AG04450 (cell line): Measurements from ENCODE around the gene CDC27. TPM values are rescaled to one million over a fixed set of nuclear protein-coding genes. Genes with fewer than 3 reads are reported as not detected.
"Not testable (repeated sequence)": the region's sequence is repeated elsewhere in the genome, so short reads cannot be mapped to it uniquely, and the experiment has no call there.

Experiments
- CTCF ChIA-PET: fragments of 300-600, 350-600 bp; formaldehyde crosslinking; extraction: SDS; loops from one replicate; lab custom pipeline; 2022; ENCODE audit warnings: antibody characterized with exemption, inconsistent platforms; lab: Charles Lee
- POLR2A ChIA-PET: fragments of 350-600 bp; formaldehyde crosslinking; extraction: SDS; loops from one replicate; lab custom pipeline; 2021; ENCODE audit warnings: antibody characterized with exemption, inconsistent platforms; lab: Yijun Ruan, JAX
- DNase-seq: peaks from one replicate; pipeline ENCODE4 v3.0.0-alpha.2; 2011; ENCODE audit warnings: low read depth, low spot score
- H3K27ac ChIP-seq: one replicate; pipeline ENCODE4 v1.5.1; 2012; ENCODE audit warnings: low read depth, low read length, control low read depth
- H3K27me3 ChIP-seq: one replicate; pipeline ENCODE4 v1.6.0; 2012; ENCODE audit warnings: low read length; ENCODE audit not compliant: control insufficient read depth, insufficient read depth
- H3K4me3 ChIP-seq: 2 replicates; pipeline ENCODE4 v1.5.1; 2011; ENCODE audit warnings: mild to moderate bottlenecking, low read depth, low read length, control low read depth
- H3K9me3 ChIP-seq: 2 replicates; pipeline ENCODE4 v1.5.1; 2012; ENCODE audit warnings: low read length; ENCODE audit not compliant: control insufficient read depth, insufficient read depth
- polyA plus RNA-seq: library from polyadenylated mRNA; depleted of rRNA; stranded (reverse); fragments of >200 nt; gene quantifications from 2 replicates; pipeline ENCODE4 v1.2.3, GENCODE V29; 2011
- TF ChIP-seq, protein P1 (sequence below): IDR thresholded peaks from 2 replicates; pipeline ENCODE4 v1.5.1; 2011; ENCODE audit warnings: low read depth, low read length, control low read depth, inconsistent platforms

CDC27 gene
- polyA plus RNA-seq, 1 experiment = 120 TPM

DNA sequence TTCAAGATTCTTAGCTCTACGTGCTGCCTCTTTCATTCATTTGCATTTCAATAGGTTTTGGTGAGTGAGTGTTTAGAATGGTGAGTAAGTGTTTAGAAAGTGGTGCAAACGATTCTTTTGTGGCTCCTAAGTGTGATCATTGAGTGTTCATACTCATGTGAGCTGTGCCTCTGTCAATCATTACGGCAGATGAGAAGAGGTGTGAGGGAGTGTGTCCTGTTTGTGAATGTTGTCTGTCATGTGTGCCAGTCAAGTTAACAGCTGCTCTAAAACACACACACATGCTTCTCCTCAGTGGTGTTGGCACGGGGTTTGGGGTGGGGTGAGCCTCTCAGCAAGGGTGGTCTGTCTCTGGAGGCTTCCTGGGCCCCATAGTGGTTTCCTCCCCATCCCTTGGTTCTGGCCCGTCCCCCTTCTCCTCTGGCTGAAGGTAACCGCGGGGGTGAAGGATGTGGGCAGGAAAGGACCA is 31.5 kb upstream of the CDC27 start:
- POLR2A ChIA-PET = no interaction called here
- H3K4me3 ChIP-seq = no peak overlapping the region
- CTCF ChIA-PET = interaction anchor here (1.0 to 1.2 kb wide), 2 partner anchors 9 to 95 kb away, joined by 3 to 4 read pairs; no protein-coding TSS in a partner anchor
- no peak overlapping the region for H3K27ac ChIP-seq
- TF ChIP-seq, protein P1, sequence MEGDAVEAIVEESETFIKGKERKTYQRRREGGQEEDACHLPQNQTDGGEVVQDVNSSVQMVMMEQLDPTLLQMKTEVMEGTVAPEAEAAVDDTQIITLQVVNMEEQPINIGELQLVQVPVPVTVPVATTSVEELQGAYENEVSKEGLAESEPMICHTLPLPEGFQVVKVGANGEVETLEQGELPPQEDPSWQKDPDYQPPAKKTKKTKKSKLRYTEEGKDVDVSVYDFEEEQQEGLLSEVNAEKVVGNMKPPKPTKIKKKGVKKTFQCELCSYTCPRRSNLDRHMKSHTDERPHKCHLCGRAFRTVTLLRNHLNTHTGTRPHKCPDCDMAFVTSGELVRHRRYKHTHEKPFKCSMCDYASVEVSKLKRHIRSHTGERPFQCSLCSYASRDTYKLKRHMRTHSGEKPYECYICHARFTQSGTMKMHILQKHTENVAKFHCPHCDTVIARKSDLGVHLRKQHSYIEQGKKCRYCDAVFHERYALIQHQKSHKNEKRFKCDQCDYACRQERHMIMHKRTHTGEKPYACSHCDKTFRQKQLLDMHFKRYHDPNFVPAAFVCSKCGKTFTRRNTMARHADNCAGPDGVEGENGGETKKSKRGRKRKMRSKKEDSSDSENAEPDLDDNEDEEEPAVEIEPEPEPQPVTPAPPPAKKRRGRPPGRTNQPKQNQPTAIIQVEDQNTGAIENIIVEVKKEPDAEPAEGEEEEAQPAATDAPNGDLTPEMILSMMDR = no peak
- DNase-seq = no peak
- no peaks in the 10 kb centered on the region for H3K27me3 ChIP-seq
- no peaks in the 10 kb centered on the region for H3K9me3 ChIP-seq

DNA sequence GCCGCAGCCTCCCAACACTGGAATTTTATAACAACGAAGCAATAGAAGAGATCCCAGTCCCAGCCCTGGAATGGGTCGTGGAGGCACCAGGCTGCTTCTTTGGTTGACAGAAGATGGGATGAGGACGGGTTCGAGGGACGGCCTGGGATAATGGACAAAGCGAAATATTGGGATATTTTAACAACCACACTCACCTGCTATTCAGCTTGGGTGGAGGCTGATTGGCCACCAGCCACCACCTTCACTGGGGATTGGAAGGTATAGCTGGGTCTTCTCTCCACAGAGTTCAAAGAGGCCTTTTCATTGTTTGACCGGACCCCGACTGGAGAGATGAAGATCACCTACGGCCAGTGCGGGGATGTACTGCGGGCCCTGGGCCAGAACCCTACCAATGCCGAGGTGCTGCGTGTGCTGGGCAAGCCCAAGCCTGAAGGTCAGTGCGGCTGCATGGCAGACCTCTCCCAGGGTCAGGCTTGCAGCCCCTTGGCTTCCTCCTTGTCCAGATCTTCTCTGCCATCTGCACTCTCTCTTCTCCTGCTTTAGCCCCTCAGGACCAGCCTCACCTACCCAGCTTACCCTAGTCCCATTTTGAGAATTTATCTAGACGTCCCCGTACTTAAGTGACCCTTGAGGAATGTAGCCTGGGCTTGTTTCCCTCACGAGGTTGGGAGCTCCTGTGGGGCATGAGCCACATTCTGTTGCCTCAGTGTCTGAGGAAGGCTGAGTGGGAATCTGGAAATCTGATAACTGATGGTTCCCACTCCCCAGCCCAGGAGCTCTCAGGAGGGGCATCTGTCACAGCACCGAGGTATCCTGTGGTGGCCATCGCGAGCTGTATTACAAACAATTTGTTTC is 30.8 kb upstream of the CDC27 start:
- H3K9me3 ChIP-seq = no peaks in the 10 kb centered on the region
- H3K27me3 ChIP-seq = no peaks in the 10 kb centered on the region
- ChIA-PET POLR2A (interaction anchor here (1.0 kb wide), 1 partner anchor 30 kb away, joined by 4 read pairs; the partner anchor contains the start of gene CDC27), CTCF (interaction anchor here (1.0 to 1.2 kb wide), 2 partner anchors 9 to 95 kb away, joined by 3 to 4 read pairs; no protein-coding TSS in a partner anchor)
- TF ChIP-seq, protein P1 = no peak
- H3K4me3 ChIP-seq = no peak overlapping the region
- no peak for DNase-seq
- no peak overlapping the region for H3K27ac ChIP-seq

DNA sequence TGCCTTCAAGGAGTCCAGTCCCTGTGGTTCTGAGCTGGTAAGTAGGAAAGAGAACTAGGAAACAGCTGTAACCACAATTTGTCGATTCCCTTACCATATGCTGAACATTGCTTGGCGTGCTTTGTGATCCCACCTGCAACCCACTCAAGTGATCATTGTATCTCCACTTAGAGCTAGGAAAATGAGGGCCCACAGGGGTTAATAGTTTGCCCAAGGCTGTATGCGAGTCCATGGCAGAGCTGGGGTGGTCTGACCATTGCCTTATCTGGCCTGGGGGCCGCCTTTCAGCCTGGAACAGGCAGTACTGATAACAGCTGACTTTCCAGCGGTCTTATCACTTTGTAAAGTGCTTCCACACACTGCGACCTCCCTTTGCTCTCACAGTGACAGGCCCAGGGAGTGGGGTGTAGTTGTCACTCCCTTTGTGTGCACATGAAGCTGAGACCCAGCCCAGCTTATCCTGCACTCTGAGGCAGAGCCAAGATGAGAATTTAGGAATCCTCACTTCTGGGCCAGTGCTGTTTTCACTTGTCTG is 29.9 kb upstream of the CDC27 start:
- no peak for DNase-seq
- Histone ChIP-seq H3K27ac (no peak overlapping the region), H3K27me3 (no peaks in the 10 kb centered on the region), H3K9me3 (no peaks in the 10 kb centered on the region), H3K4me3 (no peak overlapping the region)
- CTCF ChIA-PET = no interaction called here
- TF ChIP-seq, protein P1 = no peak
- POLR2A ChIA-PET = interaction anchor here (1.0 kb wide), 1 partner anchor 29 kb away, joined by 4 read pairs; the partner anchor contains the start of gene CDC27

DNA sequence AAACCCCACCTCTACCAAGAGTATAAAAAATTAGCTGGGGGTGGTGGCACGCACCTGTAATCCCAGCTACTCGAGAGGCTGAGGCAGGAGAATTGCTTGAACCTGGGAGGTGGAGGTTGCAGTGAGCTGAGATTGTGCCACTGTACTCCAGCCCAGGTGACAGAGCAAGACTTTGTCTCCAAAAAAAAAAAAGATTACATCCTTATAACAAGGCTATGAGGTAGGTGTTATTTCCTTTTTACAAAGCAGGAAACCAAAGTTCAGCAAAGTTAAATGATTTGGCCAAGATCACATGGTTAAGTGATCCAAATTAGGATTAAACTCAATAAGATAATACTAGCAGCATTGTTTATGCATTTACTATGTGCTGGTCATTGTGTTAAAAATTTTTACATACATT is 28.2 kb upstream of the CDC27 start:
- H3K27me3 ChIP-seq, H3K27ac ChIP-seq, CTCF ChIA-PET, H3K9me3 ChIP-seq, DNase-seq, POLR2A ChIA-PET, H3K4me3 ChIP-seq: not testable (repeated sequence)

DNA sequence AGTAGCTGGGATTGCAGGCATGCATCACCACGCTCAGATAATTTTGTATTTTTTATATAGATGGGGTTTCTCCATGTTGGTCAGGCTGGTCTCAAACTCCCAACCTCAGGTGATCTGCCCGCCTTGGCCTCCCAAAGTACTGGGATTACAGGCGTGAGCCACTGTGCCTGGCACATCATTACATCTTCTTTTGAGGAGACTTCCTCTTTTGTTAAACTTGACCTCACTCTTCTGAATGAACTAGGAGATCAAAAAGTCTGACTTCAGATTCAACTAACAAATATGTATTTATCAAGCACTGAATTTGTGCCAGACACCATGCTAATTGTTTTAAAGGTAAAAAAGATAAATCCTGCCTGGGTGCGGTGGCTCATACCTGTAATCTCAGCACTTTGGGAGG is 27.7 kb upstream of the CDC27 start:
- DNase-seq, H3K9me3 ChIP-seq, POLR2A ChIA-PET, H3K4me3 ChIP-seq, H3K27me3 ChIP-seq, H3K27ac ChIP-seq, CTCF ChIA-PET: not testable (repeated sequence)

DNA sequence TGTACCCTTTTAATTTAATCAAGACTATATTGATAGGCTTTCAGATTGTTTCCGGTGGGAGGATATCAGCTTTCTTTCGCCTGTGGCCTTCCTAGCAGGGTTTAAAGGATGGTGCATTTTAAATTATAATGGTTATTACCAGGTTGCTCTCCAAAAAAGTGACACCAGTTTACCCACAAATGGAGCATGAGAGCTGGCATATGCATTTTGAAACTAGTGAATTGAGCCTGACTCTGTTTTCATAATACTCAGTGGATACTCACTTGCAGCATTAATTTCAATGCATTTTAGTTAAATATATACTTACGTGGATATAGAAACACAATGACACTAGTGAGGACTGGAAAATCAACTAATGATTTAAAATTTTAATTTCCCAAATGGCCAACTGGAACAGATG is 25.8 kb upstream of the CDC27 start:
- Histone ChIP-seq H3K27ac (no peak overlapping the region), H3K4me3 (no peak overlapping the region), H3K27me3 (no peaks in the 10 kb centered on the region), H3K9me3 (no peaks in the 10 kb centered on the region)
- ChIA-PET CTCF (no interaction called here), POLR2A (no interaction called here)
- TF ChIP-seq, protein P1 = no peak
- no peak for DNase-seq
